GM12872 (cell line): ENCODE results near the gene PAN3.

ENCODE experiments used
- TF ChIP-seq, protein P1 (sequence below): IDR thresholded peaks from 3 replicates; pipeline ENCODE4 v1.5.1; 2011; ENCODE audit warnings: low read depth, mild to moderate bottlenecking, low read length, moderate library complexity; ENCODE audit not compliant: insufficient read depth

PAN3 gene

GRCh38 chr13:28138012-28138755 lies at the start of gene PAN3:
PAN3 (plus strand) TSS chr13:28138545; CDS start chr13:28138658, 113 bp downstream.
- TF ChIP-seq, protein P1, sequence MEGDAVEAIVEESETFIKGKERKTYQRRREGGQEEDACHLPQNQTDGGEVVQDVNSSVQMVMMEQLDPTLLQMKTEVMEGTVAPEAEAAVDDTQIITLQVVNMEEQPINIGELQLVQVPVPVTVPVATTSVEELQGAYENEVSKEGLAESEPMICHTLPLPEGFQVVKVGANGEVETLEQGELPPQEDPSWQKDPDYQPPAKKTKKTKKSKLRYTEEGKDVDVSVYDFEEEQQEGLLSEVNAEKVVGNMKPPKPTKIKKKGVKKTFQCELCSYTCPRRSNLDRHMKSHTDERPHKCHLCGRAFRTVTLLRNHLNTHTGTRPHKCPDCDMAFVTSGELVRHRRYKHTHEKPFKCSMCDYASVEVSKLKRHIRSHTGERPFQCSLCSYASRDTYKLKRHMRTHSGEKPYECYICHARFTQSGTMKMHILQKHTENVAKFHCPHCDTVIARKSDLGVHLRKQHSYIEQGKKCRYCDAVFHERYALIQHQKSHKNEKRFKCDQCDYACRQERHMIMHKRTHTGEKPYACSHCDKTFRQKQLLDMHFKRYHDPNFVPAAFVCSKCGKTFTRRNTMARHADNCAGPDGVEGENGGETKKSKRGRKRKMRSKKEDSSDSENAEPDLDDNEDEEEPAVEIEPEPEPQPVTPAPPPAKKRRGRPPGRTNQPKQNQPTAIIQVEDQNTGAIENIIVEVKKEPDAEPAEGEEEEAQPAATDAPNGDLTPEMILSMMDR, result 0 out of 3 replicates have a peak, but pooled peaks have one; percentile 25

DNA sequence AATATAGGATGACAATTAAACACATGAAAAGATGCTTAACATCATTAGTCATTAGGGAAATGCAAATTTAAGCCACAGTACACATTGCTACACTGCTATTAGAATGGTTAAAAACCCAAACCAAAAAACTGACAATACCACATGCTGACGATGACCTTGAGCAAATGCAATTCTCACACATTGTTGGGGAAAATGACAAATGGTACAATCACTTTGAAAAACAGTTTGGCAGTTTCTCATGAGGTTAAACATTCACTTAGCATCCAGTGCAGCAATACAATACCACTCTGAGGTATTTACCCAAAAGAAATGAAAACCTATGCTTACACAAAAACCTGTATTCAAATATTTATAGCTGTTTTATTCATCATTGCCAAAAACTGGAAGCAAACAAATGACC lies 49.3 kb upstream of the PAN3 start:
- TF ChIP-seq, protein P1, result no peak

GRCh38 chr13:28092431-28092830 lies 45.9 kb upstream of the PAN3 start:
- TF ChIP-seq, protein P1, result no peak

- TF ChIP-seq, protein P1, result no peak
These were observed 44.5 kb upstream of the PAN3 start for GRCh38 chr13:28093881-28094280.

DNA sequence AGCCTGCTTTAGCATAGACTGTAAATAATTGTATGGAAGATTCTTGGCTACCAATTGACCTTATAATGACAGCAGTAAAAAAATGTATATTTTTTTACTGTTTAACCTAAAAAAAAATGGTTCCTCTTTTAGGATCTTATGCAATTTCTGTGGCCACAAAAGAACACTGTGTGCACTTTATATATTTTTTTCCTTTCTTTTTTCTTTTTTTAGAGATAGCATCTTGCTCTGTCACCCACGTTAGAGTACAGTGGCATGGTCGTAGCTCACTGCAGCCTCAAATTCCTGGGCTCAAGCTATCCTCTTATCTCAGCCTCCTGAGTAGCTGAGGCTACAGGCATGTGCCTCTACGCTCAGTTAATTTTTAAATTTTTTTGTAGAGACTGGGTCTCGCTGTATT lies 44.0 kb upstream of the PAN3 start:
- TF ChIP-seq, protein P1, result no peak

DNA sequence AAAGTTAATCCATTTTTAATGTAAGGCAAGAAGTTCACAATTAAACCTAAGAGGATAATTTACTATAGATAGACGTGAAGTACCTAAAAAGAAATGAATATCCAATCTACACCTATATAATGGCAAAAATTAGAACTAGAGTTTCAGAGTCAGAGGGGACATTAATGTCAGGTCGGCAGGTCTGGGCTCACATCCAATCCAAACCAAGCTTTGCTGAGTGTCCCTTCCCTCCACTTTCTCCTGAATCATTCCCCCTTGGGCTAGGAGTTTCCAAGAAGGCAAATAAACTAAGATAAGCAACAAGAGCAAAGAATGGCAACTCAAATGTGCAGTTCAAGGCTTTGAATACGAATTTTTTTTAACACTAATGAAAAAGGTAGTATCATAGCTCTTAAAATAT lies 40.8 kb upstream of the PAN3 start:
- TF ChIP-seq, protein P1, result no peak

GRCh38 chr13:28099396-28100149 lies 38.8 kb upstream of the PAN3 start:
- TF ChIP-seq, protein P1, result no peak
